Neural cell (in vitro differentiated cells): ENCODE results near the gene CD151. TPM values are rescaled to one million over a fixed set of nuclear protein-coding genes. Genes with fewer than 3 reads are reported as not detected.

Source experiments
- H2AFZ ChIP-seq: fragments of 200-600, 300-800 bp; sonication (generic), shearing (Covaris generic); 2 replicates; pipeline ENCODE4 v1.6.0; 2014; ENCODE audit warnings: low read depth, mild to moderate bottlenecking, antibody characterized with exemption, low read length, moderate library complexity
- H3F3A ChIP-seq: fragments of 200-600 bp; shearing (Covaris generic); 2 replicates; pipeline ENCODE4 v1.6.1; 2016; ENCODE audit warnings: mild to moderate bottlenecking, moderate library complexity, mixed read lengths, antibody characterized with exemption, low read length; ENCODE audit not compliant: insufficient read depth, poor library complexity, severe bottlenecking
- H3K27ac ChIP-seq: fragments of 200-600, 300-800 bp; sonication (generic), shearing (Covaris generic); 2 replicates; pipeline ENCODE4 v1.5.1; 2014; ENCODE audit warnings: mild to moderate bottlenecking, low read length, moderate library complexity
- H3K27me3 ChIP-seq: fragments of 300-800, 200-600 bp; sonication (generic), shearing (Covaris generic); 2 replicates; pipeline ENCODE4 v1.6.0; 2014; ENCODE audit warnings: mild to moderate bottlenecking, low read depth, low read length, moderate library complexity; ENCODE audit not compliant: insufficient read depth
- H3K36me3 ChIP-seq: fragments of 300-800, 200-600 bp; sonication (generic), shearing (Covaris generic); 2 replicates; pipeline ENCODE4 v1.5.1; 2014; ENCODE audit warnings: mild to moderate bottlenecking, antibody characterized with exemption, low read length, moderate library complexity; ENCODE audit not compliant: insufficient read depth
- H3K4me2 ChIP-seq: fragments of 300-800, 200-600 bp; sonication (generic), shearing (Covaris generic); 2 replicates; pipeline ENCODE4 v1.6.0; 2014; ENCODE audit warnings: mild to moderate bottlenecking, low read length
- H3K4me3 ChIP-seq: fragments of 300-800, 200-600 bp; sonication (generic), shearing (Covaris generic); 2 replicates; pipeline ENCODE4 v1.5.1; 2014; ENCODE audit warnings: mild to moderate bottlenecking, low read length, moderate library complexity
- H3K79me2 ChIP-seq: fragments of 200-600 bp; shearing (Covaris generic); replicated peaks from 2 replicates; pipeline ENCODE4 v1.6.0; 2014; ENCODE audit warnings: mild to moderate bottlenecking, low read length, moderate library complexity; ENCODE audit not compliant: insufficient read depth
- H3K9ac ChIP-seq: fragments of 300-800, 200-600 bp; sonication (generic), shearing (Covaris generic); 2 replicates; pipeline ENCODE4 v1.6.1; 2016; ENCODE audit warnings: mild to moderate bottlenecking, low read length, mixed read lengths
- H3K9me2 ChIP-seq: fragments of 200-600 bp; shearing (Covaris generic); 2 replicates; pipeline ENCODE4 v1.6.1; 2016; ENCODE audit warnings: mild to moderate bottlenecking, low read length, mixed read lengths; ENCODE audit not compliant: insufficient read depth
- H3K9me3 ChIP-seq: fragments of 200-600, 300-800 bp; sonication (generic), shearing (Covaris generic); 2 replicates; pipeline ENCODE4 v1.6.1; 2016; ENCODE audit warnings: mild to moderate bottlenecking, mixed run types, low read length, moderate library complexity, mixed read lengths
- H4K20me1 ChIP-seq: fragments of 200-600 bp; shearing (Covaris generic); 2 replicates; pipeline ENCODE4 v1.6.1; 2016; ENCODE audit warnings: mild to moderate bottlenecking, mixed run types; ENCODE audit not compliant: insufficient read depth
- CTCF ChIP-seq: fragments of 450-650 bp; IDR thresholded peaks from 2 replicates; pipeline ENCODE4 v1.5.1; 2014; ENCODE audit warnings: antibody characterized with exemption, mild to moderate bottlenecking, moderate library complexity; ENCODE audit not compliant: poor library complexity, severe bottlenecking
- EP300 ChIP-seq: fragments of 450-650 bp; conservative IDR thresholded peaks from 2 replicates; pipeline ENCODE4 v1.6.1; 2014; ENCODE audit warnings: antibody characterized with exemption, mild to moderate bottlenecking, moderate library complexity; ENCODE audit not compliant: poor library complexity, severe bottlenecking
- EZH2 ChIP-seq: fragments of 200-600, 300-800 bp; shearing (Covaris generic), sonication (generic); IDR thresholded peaks from 2 replicates; pipeline ENCODE4 v1.6.1; 2014; ENCODE audit warnings: antibody characterized with exemption, low read length, borderline replicate concordance, mild to moderate bottlenecking; ENCODE audit not compliant: insufficient read depth, poor library complexity, severe bottlenecking
- MXI1 ChIP-seq: fragments of 450-650 bp; conservative IDR thresholded peaks from 2 replicates; pipeline ENCODE4 v1.6.1; 2014; ENCODE audit warnings: antibody characterized with exemption, mild to moderate bottlenecking; ENCODE audit not compliant: poor library complexity, severe bottlenecking
- POLR2AphosphoS5 ChIP-seq: IDR thresholded peaks from 2 replicates; pipeline ENCODE4 v1.6.1; 2012
- RAD21 ChIP-seq: fragments of 450-650 bp; conservative IDR thresholded peaks from 2 replicates; pipeline ENCODE4 v1.6.1; 2014; ENCODE audit warnings: antibody characterized with exemption, mild to moderate bottlenecking, moderate library complexity
- REST ChIP-seq: IDR thresholded peaks from 2 replicates; pipeline ENCODE4 v1.6.1; 2012; ENCODE audit warnings: borderline replicate concordance
- SMC3 ChIP-seq: fragments of 450-650 bp; conservative IDR thresholded peaks from 2 replicates; pipeline ENCODE4 v1.6.1; 2014; ENCODE audit warnings: antibody characterized with exemption, mild to moderate bottlenecking, moderate library complexity; ENCODE audit not compliant: poor library complexity
- TAF1 ChIP-seq: IDR thresholded peaks from 2 replicates; pipeline ENCODE4 v1.6.1; 2012; ENCODE audit warnings: low read depth
- polyA plus RNA-seq: library from polyadenylated mRNA; depleted of rRNA; stranded (reverse); fragments of >200 nt; gene quantifications from 2 replicates; pipeline ENCODE4 v1.2.3, GENCODE V29; 2014

Gene CD151
- polyA plus RNA-seq, 1 donor from 2014 or later = 70.8 TPM

DNA sequence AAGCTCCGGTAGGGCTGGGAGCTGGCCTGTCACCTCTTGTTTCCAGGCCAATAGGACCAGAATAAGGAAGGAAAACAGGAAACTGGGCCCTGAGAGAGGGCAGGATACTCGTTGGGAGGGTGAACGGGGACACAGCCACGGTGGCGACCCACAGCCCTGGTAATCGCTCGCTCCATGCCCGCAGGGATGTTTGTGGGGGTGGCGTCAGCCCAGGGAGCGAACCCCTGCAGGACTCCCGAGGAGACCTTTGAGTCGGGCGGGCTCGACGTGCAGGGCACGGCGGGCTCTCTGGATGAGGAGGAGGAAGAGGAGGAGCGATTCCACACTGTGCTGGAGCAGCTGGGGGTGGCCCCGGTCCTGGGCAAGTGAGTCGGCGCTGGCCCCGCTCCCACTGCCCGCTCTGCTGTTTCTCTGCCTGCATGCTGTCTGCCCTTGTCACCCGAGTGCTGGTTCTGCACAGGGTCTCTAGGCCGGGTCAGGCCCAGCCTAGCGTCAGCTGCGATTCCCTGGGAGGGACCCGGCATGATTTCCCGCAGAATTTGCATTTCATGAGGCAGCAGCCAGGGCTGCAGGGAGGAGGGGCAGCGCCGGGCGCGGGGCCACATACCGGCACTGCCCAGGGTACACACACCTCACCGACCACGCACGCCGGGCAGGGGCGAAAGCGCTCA, 3.4 kb upstream of the CD151 start:
- H3K9me2 ChIP-seq = no peaks in the 10 kb centered on the region
- H3K4me2 ChIP-seq = no peak overlapping the region
- H3K4me3 ChIP-seq = peak overlapping the region; percentile 69
- no peak for TF ChIP-seq SMC3
- TF ChIP-seq RAD21 = no peak
- TF ChIP-seq EZH2 = no peak
- TF ChIP-seq TAF1 = no peak
- TF ChIP-seq EP300 = no peak
- no peak for TF ChIP-seq REST
- TF ChIP-seq CTCF = no peak
- no peak for TF ChIP-seq POLR2AphosphoS5
- TF ChIP-seq MXI1 = no peak
- H3K9ac ChIP-seq = peak overlapping the region; percentile 15
- no peaks in the 10 kb centered on the region for H3K79me2 ChIP-seq
- peaks cover 42% of the 10 kb centered on the region for H3K27me3 ChIP-seq
- no peaks in the 10 kb centered on the region for H4K20me1 ChIP-seq
- no peaks in the 10 kb centered on the region for H3K9me3 ChIP-seq
- H3K36me3 ChIP-seq = no peaks in the 10 kb centered on the region
- no peak overlapping the region for H2AFZ ChIP-seq
- H3F3A ChIP-seq = no peaks in the 10 kb centered on the region
- no peak overlapping the region for H3K27ac ChIP-seq

DNA sequence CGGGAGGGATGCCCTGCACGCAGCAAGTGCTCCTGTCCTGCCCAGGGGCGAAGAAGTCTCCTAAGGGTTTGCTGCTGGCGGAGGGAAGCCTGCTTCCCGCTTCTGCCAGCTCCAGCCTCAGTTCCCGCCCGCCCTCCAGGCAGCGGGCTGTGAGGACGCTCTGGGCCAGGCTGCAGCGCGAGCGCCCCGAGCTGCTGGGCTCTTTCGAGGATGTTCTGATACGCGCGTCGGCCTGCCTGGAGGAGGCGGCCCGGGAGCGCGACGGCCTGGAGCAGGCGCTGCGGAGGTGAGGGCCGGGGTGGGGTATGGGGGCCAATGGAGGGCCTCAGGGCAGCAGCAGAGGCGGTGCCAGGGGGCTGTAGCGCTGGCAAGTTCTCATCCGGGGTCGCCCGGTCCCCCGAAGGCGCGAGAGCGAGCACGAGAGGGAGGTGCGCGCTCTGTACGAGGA, 2.9 kb upstream of the CD151 start:
- Histone ChIP-seq H4K20me1 (no peaks in the 10 kb centered on the region), H2AFZ (no peak overlapping the region), H3K9me2 (no peaks in the 10 kb centered on the region), H3K27me3 (peaks cover 42% of the 10 kb centered on the region), H3F3A (no peaks in the 10 kb centered on the region), H3K9me3 (no peaks in the 10 kb centered on the region), H3K27ac (no peak overlapping the region), H3K79me2 (no peaks in the 10 kb centered on the region), H3K36me3 (no peaks in the 10 kb centered on the region), H3K9ac (peak overlapping the region; percentile 9), H3K4me2 (no peak overlapping the region), H3K4me3 (peak overlapping the region; percentile 69)
- TF ChIP-seq CTCF = no peak
- TF ChIP-seq SMC3 = no peak
- TF ChIP-seq EP300 = no peak
- TF ChIP-seq MXI1 = no peak
- TF ChIP-seq EZH2 = no peak
- TF ChIP-seq POLR2AphosphoS5 = no peak
- no peak for TF ChIP-seq REST
- TF ChIP-seq RAD21 = no peak
